ENCODE data around the gene GNB1.

- TF ChIP-seq CTCF (conservative IDR thresholded peaks at IDR 0.05 in 1 of 2, IDR thresholded peaks at IDR 0.05 in 1 of 2; ENCODE audit: extremely low read depth in 1 of 2, insufficient read depth in 1 of 2, low read depth in 1 of 2, low read length in 2 of 2) (no peak), EZH2 (IDR thresholded peaks at IDR 0.05; ENCODE audit: borderline replicate concordance, low read length) (no peak)
These were observed 138.0 kb downstream of the GNB1 start for GRCh38 chr1:1752636-1753606.

All from mammary epithelial cell (primary cell).